GM12891 (cell line): ENCODE results near the gene KRT13.

Experiments
- PAX5 ChIP-seq: IDR thresholded peaks from 2 replicates; pipeline ENCODE4 v1.6.1; 2011; ENCODE audit warnings: low read length, moderate library complexity, mild to moderate bottlenecking; ENCODE audit not compliant: insufficient read depth, severe bottlenecking
- POLR2A ChIP-seq: IDR thresholded peaks from 2 replicates; pipeline ENCODE4 v1.6.1; 2011; ENCODE audit warnings: low read depth, low read length, control low read depth
- POLR2AphosphoS5 ChIP-seq: IDR thresholded peaks from 2 replicates; pipeline ENCODE4 v1.6.1; 2011; ENCODE audit warnings: low read depth, low read length, control low read depth
- POU2F2 ChIP-seq: IDR thresholded peaks from 2 replicates; pipeline ENCODE4 v1.6.1; 2011; ENCODE audit warnings: low read depth, mild to moderate bottlenecking, control low read depth, low read length, moderate library complexity
- SPI1 ChIP-seq: IDR thresholded peaks from 2 replicates; pipeline ENCODE4 v1.6.1; 2011; ENCODE audit warnings: low read depth, low read length, control low read depth
- TAF1 ChIP-seq: IDR thresholded peaks from 2 replicates; pipeline ENCODE4 v1.6.1; 2011; ENCODE audit warnings: low read depth, low read length, control low read depth

DNA sequence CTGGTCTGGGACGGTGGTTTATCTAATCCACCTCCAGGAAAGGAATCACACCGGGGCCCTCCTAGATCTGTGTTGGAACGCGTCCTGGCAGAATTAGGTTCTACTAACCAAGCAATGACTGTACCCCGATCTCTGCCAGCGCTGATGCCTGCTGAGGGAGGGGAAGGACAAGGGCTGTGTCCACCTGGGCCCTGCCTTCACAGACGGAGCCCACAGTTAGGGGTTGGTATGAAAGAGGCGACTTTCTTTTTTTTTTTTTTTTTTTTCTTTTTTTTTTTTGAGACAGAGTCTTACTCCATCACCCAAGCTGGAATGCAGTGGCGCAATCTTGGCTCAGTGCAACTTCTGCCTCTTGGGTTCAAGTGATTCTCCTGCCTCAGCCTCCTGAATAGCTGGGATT is 32.6 kb upstream of the KRT13 start:
- no peak for TF ChIP-seq POLR2A
- TF ChIP-seq POLR2AphosphoS5: no peak
- no peak for TF ChIP-seq PAX5
- TF ChIP-seq TAF1: no peak
- no peak for TF ChIP-seq SPI1
- no peak for TF ChIP-seq POU2F2
